ENCODE results near the gene CERCAM. TPM values are rescaled to one million over a fixed set of nuclear protein-coding genes. Genes with fewer than 3 reads are reported as not detected.

Gene CERCAM
- total RNA-seq, 1 donor from 2014 or later: 55.7 TPM

DNA sequence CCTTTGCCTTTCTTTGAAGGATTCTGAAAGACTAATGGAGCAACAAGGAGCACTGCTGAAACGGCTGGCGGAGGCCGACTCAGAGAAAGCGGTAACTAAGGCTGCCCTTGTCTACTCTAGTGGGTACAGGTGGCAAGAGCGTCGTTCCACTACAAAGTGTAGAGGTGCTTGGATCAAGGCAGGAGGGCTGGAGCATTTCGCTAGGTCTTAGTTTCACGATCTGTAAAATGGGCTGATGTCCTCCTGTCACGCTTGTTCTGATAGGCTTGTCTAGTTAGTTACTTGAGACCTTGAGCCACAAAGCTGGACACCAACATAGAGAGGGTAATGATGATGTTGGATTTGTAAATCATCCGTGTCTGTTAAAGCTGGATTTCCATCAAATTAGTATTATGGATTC is 60.9 kb downstream of the CERCAM start:
- no peak for TF ChIP-seq CTCF (conservative IDR thresholded peaks at IDR 0.05; ENCODE audit: low read depth, low read length)
- no peak overlapping the region for H3K4me3 ChIP-seq (ENCODE audit: low read depth, low read length)

GRCh38 chr9:128482186-128482585 is 61.5 kb downstream of the CERCAM start:
- DNase-seq (ENCODE audit: low read depth): no peak
- TF ChIP-seq CTCF (conservative IDR thresholded peaks at IDR 0.05; ENCODE audit: low read depth, low read length): no peak
- no peak overlapping the region for H3K4me3 ChIP-seq (ENCODE audit: low read depth, low read length)

More for the DNA sequence above, 60.9 kb downstream of the CERCAM start:
- DNase-seq (ENCODE audit: low read depth): no peak

- H3K4me3 ChIP-seq (ENCODE audit: low read depth, low read length): no peak overlapping the region
- DNase-seq (ENCODE audit: low read depth): no peak
- TF ChIP-seq CTCF (conservative IDR thresholded peaks at IDR 0.05; ENCODE audit: low read depth, low read length): no peak
Measured at GRCh38 chr9:128484686-128485413, 64.2 kb downstream of the CERCAM start.

DNA sequence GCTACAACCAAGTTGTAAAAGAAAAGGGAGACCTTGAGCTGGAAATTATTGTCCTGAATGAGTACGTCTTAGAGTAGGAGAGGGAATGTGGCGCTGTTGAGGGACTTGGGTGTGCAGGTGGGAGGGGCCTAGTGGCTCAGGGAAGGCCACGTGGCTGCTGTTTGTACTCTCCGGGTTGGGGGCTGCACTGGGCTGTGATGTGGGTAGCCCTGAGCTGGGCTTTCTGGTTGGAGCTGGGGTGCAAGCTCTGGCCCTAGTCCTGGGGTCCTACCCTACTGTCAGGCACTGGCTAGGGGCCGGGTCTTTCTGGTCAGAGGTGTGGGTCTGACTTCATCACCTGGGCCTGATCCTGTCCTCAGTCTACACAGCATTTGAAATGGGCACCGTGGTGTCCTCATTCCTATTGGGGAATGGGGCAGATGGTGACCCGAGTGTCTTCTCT is 64.8 kb downstream of the CERCAM start:
- no peak overlapping the region for H3K4me3 ChIP-seq (ENCODE audit: low read depth, low read length)
- no peak for DNase-seq (ENCODE audit: low read depth)
- TF ChIP-seq CTCF (conservative IDR thresholded peaks at IDR 0.05; ENCODE audit: low read depth, low read length): no peak

GRCh38 chr9:128486201-128486600 is 65.5 kb downstream of the CERCAM start:
- no peak for DNase-seq (ENCODE audit: low read depth)
- no peak for TF ChIP-seq CTCF (conservative IDR thresholded peaks at IDR 0.05; ENCODE audit: low read depth, low read length)
- no peak overlapping the region for H3K4me3 ChIP-seq (ENCODE audit: low read depth, low read length)

Other genes with a start within 250 kb of the CERCAM start
- gene CIZ1, start 229.3 kb upstream of the CERCAM start, total RNA-seq: 56.7 and 76.7 TPM in 2 replicates
- 2.6 and 16.7 TPM in 2 replicates for gene DNM1, start 217.5 kb upstream of the CERCAM start, total RNA-seq
- gene GOLGA2, start 144.8 kb upstream of the CERCAM start, total RNA-seq: 35.9 and 41.3 TPM in 2 replicates
- gene SWI5, start 144.6 kb upstream of the CERCAM start, total RNA-seq: 25.3 and 37.4 TPM in 2 replicates
- gene TRUB2, start 98.4 kb upstream of the CERCAM start, total RNA-seq: 14.1 and 20.0 TPM in 2 replicates
- 54.2 and 68.8 TPM in 2 replicates for gene COQ4, start 98.0 kb upstream of the CERCAM start, total RNA-seq
- gene SLC27A4, start 80.3 kb upstream of the CERCAM start, total RNA-seq: 27.7 and 45.4 TPM in 2 replicates
- gene URM1, start 49.5 kb upstream of the CERCAM start, total RNA-seq: 39.4 and 52.1 TPM in 2 replicates
- gene ODF2, start 35.1 kb downstream of the CERCAM start, total RNA-seq: 32.6 and 38.2 TPM in 2 replicates
- 25.4 and 28.8 TPM in 2 replicates for gene GLE1, start 83.9 kb downstream of the CERCAM start, total RNA-seq
- 166 and 193 TPM in 2 replicates for gene SPTAN1, start 131.7 kb downstream of the CERCAM start, total RNA-seq
- 121 TPM in 2 replicates for gene DYNC2I2, start 236.0 kb downstream of the CERCAM start, total RNA-seq